ENCODE results near the gene GLTP.
A peak's percentile ranks its signal among the peaks of the same experiment; 100 is the strongest.

Gene GLTP

GRCh38 chr12:109880938-109881337 is 597 bp upstream of the GLTP start:
- H3K4me1 Mint-ChIP-seq, result peaks cover 30% of the 10 kb centered on the region
- no peaks in the 10 kb centered on the region for H3K36me3 Mint-ChIP-seq (ENCODE audit: low read depth)
- H3K9me3 Mint-ChIP-seq, result no peaks in the 10 kb centered on the region
- no peak for TF ChIP-seq CTCF (IDR thresholded peaks at IDR 0.05; ENCODE audit: unreplicated experiment in 3 of 3)
- H3K27ac Mint-ChIP-seq, result peak overlapping the region in 2 of 3 experiments; percentile 23 to 40
- H3K27me3 Mint-ChIP-seq (ENCODE audit: low read depth), result peaks cover 37% of the 10 kb centered on the region
- H3K4me3 Mint-ChIP-seq, result peak overlapping the region; percentile 78 to 89 (median 83)

GRCh38 chr12:109879351-109880042 is 844 bp downstream of the GLTP start:
- no peaks in the 10 kb centered on the region for H3K9me3 Mint-ChIP-seq
- peaks cover 37% of the 10 kb centered on the region for H3K4me1 Mint-ChIP-seq
- no peaks in the 10 kb centered on the region for H3K36me3 Mint-ChIP-seq (ENCODE audit: low read depth)
- peaks cover 25% of the 10 kb centered on the region for H3K27me3 Mint-ChIP-seq (ENCODE audit: low read depth)
- H3K27ac Mint-ChIP-seq, result peak overlapping the region; percentile 34 to 59 (median 40)
- H3K4me3 Mint-ChIP-seq, result peak overlapping the region; percentile 91 to 98 (median 96)
- TF ChIP-seq CTCF (IDR thresholded peaks at IDR 0.05; ENCODE audit: unreplicated experiment in 3 of 3), result no peak

- TF ChIP-seq CTCF (IDR thresholded peaks at IDR 0.05; ENCODE audit: unreplicated experiment in 3 of 3), result no peak
- Mint-ChIP-seq H3K36me3 (ENCODE audit: low read depth) (no peaks in the 10 kb centered on the region), H3K27me3 (ENCODE audit: low read depth) (peaks cover 22% of the 10 kb centered on the region), H3K27ac (no peak overlapping the region), H3K4me3 (peak overlapping the region; percentile 91 to 98 (median 96)), H3K4me1 (peaks cover 37% of the 10 kb centered on the region), H3K9me3 (no peaks in the 10 kb centered on the region)
Observed at GRCh38 chr12:109878749-109879148, 1.6 kb downstream of the GLTP start.

- TF ChIP-seq CTCF (IDR thresholded peaks at IDR 0.05; ENCODE audit: unreplicated experiment in 3 of 3), result no peak
- peak overlapping the region; percentile 91 to 98 (median 96) for H3K4me3 Mint-ChIP-seq
- no peaks in the 10 kb centered on the region for H3K36me3 Mint-ChIP-seq (ENCODE audit: low read depth)
- H3K9me3 Mint-ChIP-seq, result no peaks in the 10 kb centered on the region
- H3K4me1 Mint-ChIP-seq, result peaks cover 37% of the 10 kb centered on the region
- H3K27ac Mint-ChIP-seq, result no peak overlapping the region
- H3K27me3 Mint-ChIP-seq (ENCODE audit: low read depth), result peaks cover 18% of the 10 kb centered on the region
Observed at GRCh38 chr12:109878247-109878625, 2.1 kb downstream of the GLTP start.

GRCh38 chr12:109877504-109878246 is 2.7 kb downstream of the GLTP start:
- Mint-ChIP-seq H3K27me3 (ENCODE audit: low read depth) (peaks cover 18% of the 10 kb centered on the region), H3K4me3 (peak overlapping the region; percentile 60 to 80 (median 79)), H3K36me3 (ENCODE audit: low read depth) (peaks cover 2% of the 10 kb centered on the region), H3K27ac (no peak overlapping the region), H3K9me3 (no peaks in the 10 kb centered on the region), H3K4me1 (peaks cover 37% of the 10 kb centered on the region)
- TF ChIP-seq CTCF (IDR thresholded peaks at IDR 0.05; ENCODE audit: unreplicated experiment in 3 of 3), result no peak

Data from nephron (organoid).